Muscle layer of duodenum (tissue), 2 donors: Measurements from ENCODE around the gene CFP.

Experiments used
- H3K27ac ChIP-seq: one replicate; pipeline ENCODE4 v1.7.0; 2013; ENCODE audit warnings: mild to moderate bottlenecking, low read length
- H3K27me3 ChIP-seq: one replicate; pipeline ENCODE4 v1.7.0; 2013; ENCODE audit warnings: low read depth, mild to moderate bottlenecking, control low read depth, low read length
- H3K36me3 ChIP-seq, 2 donors: one replicate each; pipeline ENCODE4 v1.7.0; 2013; ENCODE audit warnings: low read length in 2 of 2, control low read depth in 1 of 2, mild to moderate bottlenecking in 1 of 2; ENCODE audit not compliant: insufficient read depth in 2 of 2, control insufficient read depth in 1 of 2
- H3K4me1 ChIP-seq, 2 donors: one replicate each; pipeline ENCODE4 v1.7.0; 2013; ENCODE audit warnings: low read length in 2 of 2, mild to moderate bottlenecking in 2 of 2, control low read depth in 1 of 2, moderate library complexity in 1 of 2; ENCODE audit not compliant: insufficient read depth in 2 of 2, control insufficient read depth in 1 of 2
- H3K4me3 ChIP-seq, 2 donors: one replicate each; pipeline ENCODE4 v1.7.0; 2013; ENCODE audit warnings: low read length in 2 of 2, low read depth in 1 of 2, mild to moderate bottlenecking in 1 of 2
- H3K9me3 ChIP-seq, 2 donors: one replicate each; pipeline ENCODE4 v1.7.0; 2013; ENCODE audit warnings: low read length in 2 of 2, control low read depth in 1 of 2, mild to moderate bottlenecking in 1 of 2; ENCODE audit not compliant: control insufficient read depth in 1 of 2
- donor health status: healthy.

Gene CFP

GRCh38 chrX:47637546-47638195 is 7.9 kb upstream of the CFP start:
- no peaks in the 10 kb centered on the region for H3K27me3 ChIP-seq
- H3K36me3 ChIP-seq, result peaks cover 21 to 66% of the 10 kb centered on the region in 2 donors
- no peak overlapping the region for H3K27ac ChIP-seq
- no peak overlapping the region for H3K4me3 ChIP-seq
- H3K4me1 ChIP-seq, result no peaks in the 10 kb centered on the region
- no peaks in the 10 kb centered on the region for H3K9me3 ChIP-seq

GRCh38 chrX:47634871-47635575 is 5.3 kb upstream of the CFP start:
- Histone ChIP-seq H3K9me3 (no peaks in the 10 kb centered on the region), H3K27me3 (no peaks in the 10 kb centered on the region), H3K4me1 (no peaks in the 10 kb centered on the region), H3K36me3 (peaks cover 13 to 46% of the 10 kb centered on the region in 2 donors), H3K4me3 (no peak overlapping the region), H3K27ac (no peak overlapping the region)

- Histone ChIP-seq H3K27ac (no peak overlapping the region), H3K36me3 (peaks cover 7 to 36% of the 10 kb centered on the region in 2 donors), H3K9me3 (no peaks in the 10 kb centered on the region), H3K4me3 (no peak overlapping the region), H3K27me3 (no peaks in the 10 kb centered on the region), H3K4me1 (no peaks in the 10 kb centered on the region)
These were observed 4.2 kb upstream of the CFP start for GRCh38 chrX:47633689-47634590.

- Histone ChIP-seq H3K4me1 (no peaks in the 10 kb centered on the region), H3K27ac (no peak overlapping the region), H3K27me3 (no peaks in the 10 kb centered on the region), H3K4me3 (no peak overlapping the region), H3K36me3 (peaks cover 7 to 24% of the 10 kb centered on the region in 2 donors), H3K9me3 (no peaks in the 10 kb centered on the region)
These were observed 2.9 kb upstream of the CFP start for GRCh38 chrX:47632666-47633065.

- peaks cover 6 to 23% of the 10 kb centered on the region in 2 donors for H3K36me3 ChIP-seq
- no peak overlapping the region for H3K4me3 ChIP-seq
- no peaks in the 10 kb centered on the region for H3K9me3 ChIP-seq
- no peak overlapping the region for H3K27ac ChIP-seq
- no peaks in the 10 kb centered on the region for H3K27me3 ChIP-seq
- H3K4me1 ChIP-seq, result no peaks in the 10 kb centered on the region
These were observed 1.9 kb upstream of the CFP start for GRCh38 chrX:47631676-47632075.

- H3K4me1 ChIP-seq, result no peaks in the 10 kb centered on the region
- no peaks in the 10 kb centered on the region for H3K36me3 ChIP-seq
- no peaks in the 10 kb centered on the region for H3K9me3 ChIP-seq
- H3K27ac ChIP-seq, result no peak overlapping the region
- H3K27me3 ChIP-seq, result no peaks in the 10 kb centered on the region
- no peak overlapping the region for H3K4me3 ChIP-seq
These were observed 748 bp downstream of the CFP start for GRCh38 chrX:47628982-47629381.

- Histone ChIP-seq H3K9me3 (no peaks in the 10 kb centered on the region), H3K27ac (no peak overlapping the region)
These were observed 4.4 kb downstream of the CFP start for GRCh38 chrX:47625365-47625764.

GRCh38 chrX:47623540-47624027 is 6.1 kb downstream of the CFP start:
- peak overlapping the region in 1 of 2 donors; percentile 32 for H3K4me3 ChIP-seq
- H3K27ac ChIP-seq, result no peak overlapping the region

More at GRCh38 chrX:47625365-47625764, 4.4 kb downstream of the CFP start:
- Histone ChIP-seq H3K27me3 (no peaks in the 10 kb centered on the region), H3K4me1 (no peaks in the 10 kb centered on the region), H3K4me3 (no peak overlapping the region), H3K36me3 (no peaks in the 10 kb centered on the region)

GRCh38 chrX:47621851-47622250 is 7.9 kb downstream of the CFP start:
- H3K36me3 ChIP-seq, result no peaks in the 10 kb centered on the region
- no peaks in the 10 kb centered on the region for H3K27me3 ChIP-seq
- no peaks in the 10 kb centered on the region for H3K9me3 ChIP-seq

More at GRCh38 chrX:47623540-47624027, 6.1 kb downstream of the CFP start:
- H3K36me3 ChIP-seq, result no peaks in the 10 kb centered on the region
- H3K27me3 ChIP-seq, result no peaks in the 10 kb centered on the region
- H3K4me1 ChIP-seq, result peaks cover 0 to 6% of the 10 kb centered on the region in 2 donors
- H3K9me3 ChIP-seq, result no peaks in the 10 kb centered on the region

GRCh38 chrX:47620303-47620685 is 9.4 kb downstream of the CFP start:
- no peak overlapping the region for H3K27ac ChIP-seq
- H3K27me3 ChIP-seq, result no peaks in the 10 kb centered on the region
- H3K4me3 ChIP-seq, result peak overlapping the region in 1 of 2 donors; percentile 4
- H3K4me1 ChIP-seq, result peaks cover 0 to 6% of the 10 kb centered on the region in 2 donors
- H3K9me3 ChIP-seq, result no peaks in the 10 kb centered on the region
- H3K36me3 ChIP-seq, result no peaks in the 10 kb centered on the region

More at GRCh38 chrX:47621851-47622250, 7.9 kb downstream of the CFP start:
- no peak overlapping the region for H3K27ac ChIP-seq
- H3K4me3 ChIP-seq, result no peak overlapping the region
- peaks cover 0 to 6% of the 10 kb centered on the region in 2 donors for H3K4me1 ChIP-seq
